C4-2B (cell line): ENCODE data around the gene FES.

Source experiments
- CTCF ChIP-seq: fragments of 450-650 bp; conservative IDR thresholded peaks from 2 replicates; pipeline ENCODE4 v1.5.1; 2017; ENCODE audit warnings: mild to moderate bottlenecking
- ZFX ChIP-seq: fragments of 450-650 bp; IDR thresholded peaks from 2 replicates; pipeline ENCODE4 v1.6.1; 2017

GRCh38 chr15:90907838-90908507 is 23.7 kb downstream of the FES start:
- TF ChIP-seq CTCF (no peak), ZFX (no peak)
